IPS-15b (cell line): ENCODE measurements around the gene SV2C.
"Not testable (repeated sequence)": the region's sequence is repeated elsewhere in the genome, so short reads cannot be mapped to it uniquely, and the experiment has no call there.

Experiments used
- H3K27me3 ChIP-seq: one replicate; pipeline ENCODE4 v1.6.1; 2013; ENCODE audit warnings: low read length; ENCODE audit not compliant: control insufficient read depth, insufficient read depth
- H3K36me3 ChIP-seq: one replicate; pipeline ENCODE4 v1.6.1; 2013; ENCODE audit warnings: low read length; ENCODE audit not compliant: control insufficient read depth, insufficient read depth
- H3K4me1 ChIP-seq: one replicate; pipeline ENCODE4 v1.6.1; 2013; ENCODE audit warnings: mild to moderate bottlenecking, low read length; ENCODE audit not compliant: control insufficient read depth, insufficient read depth
- H3K4me3 ChIP-seq: one replicate; pipeline ENCODE4 v1.5.1; 2013; ENCODE audit warnings: low read depth, low read length
- H3K9ac ChIP-seq: one replicate; pipeline ENCODE4 v1.6.1; 2013; ENCODE audit warnings: low read depth, mild to moderate bottlenecking, low read length
- H3K9me3 ChIP-seq: one replicate; pipeline ENCODE4 v1.6.1; 2013; ENCODE audit warnings: mild to moderate bottlenecking, low read length; ENCODE audit not compliant: control insufficient read depth, insufficient read depth

Gene SV2C

DNA sequence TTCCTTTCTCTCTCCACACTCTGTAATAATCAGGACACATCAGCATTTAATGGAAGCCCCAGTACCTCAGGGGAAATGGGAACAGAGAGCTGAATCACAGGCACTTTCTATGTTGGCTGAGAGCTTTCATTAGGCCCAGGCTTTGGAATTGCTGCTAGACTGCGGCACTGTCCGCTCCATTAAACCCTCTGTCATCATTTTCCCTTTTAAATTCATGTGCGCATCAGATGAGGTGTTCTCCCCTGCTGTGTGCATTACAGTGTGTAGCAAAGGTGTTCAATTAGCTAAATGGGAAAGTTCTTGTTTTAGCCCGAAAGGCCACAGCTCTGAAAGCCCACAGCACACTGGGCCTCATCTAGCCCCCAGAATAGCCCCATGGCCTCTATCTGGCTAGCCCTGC, 133.6 kb downstream of the SV2C start:
- Histone ChIP-seq H3K27me3 (no peaks in the 10 kb centered on the region), H3K9me3 (no peaks in the 10 kb centered on the region), H3K9ac (no peak overlapping the region), H3K4me1 (no peaks in the 10 kb centered on the region), H3K4me3 (no peak overlapping the region), H3K36me3 (no peaks in the 10 kb centered on the region)

DNA sequence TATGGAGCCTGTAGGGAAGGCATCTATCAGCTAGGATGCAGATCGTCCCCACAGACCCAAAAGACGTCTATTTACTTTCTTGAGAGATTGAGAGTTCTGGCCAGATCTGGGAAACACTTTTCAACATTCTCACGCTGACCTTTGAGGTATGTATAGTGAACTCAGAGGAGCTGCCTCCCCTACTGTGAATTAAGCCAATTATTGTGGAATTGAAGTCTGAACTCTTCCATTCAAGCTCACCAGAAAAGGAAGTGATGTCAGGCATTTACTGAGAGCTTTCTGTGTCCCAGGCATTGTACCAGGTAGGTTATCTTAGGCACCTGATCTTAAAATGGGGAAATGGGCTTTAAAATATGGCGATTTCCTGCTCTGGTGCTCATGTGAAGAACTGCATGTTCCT, 136.5 kb downstream of the SV2C start:
- no peak overlapping the region for H3K9ac ChIP-seq
- H3K9me3 ChIP-seq = no peaks in the 10 kb centered on the region
- no peaks in the 10 kb centered on the region for H3K4me1 ChIP-seq
- H3K27me3 ChIP-seq = no peaks in the 10 kb centered on the region
- no peak overlapping the region for H3K4me3 ChIP-seq
- H3K36me3 ChIP-seq = no peaks in the 10 kb centered on the region

DNA sequence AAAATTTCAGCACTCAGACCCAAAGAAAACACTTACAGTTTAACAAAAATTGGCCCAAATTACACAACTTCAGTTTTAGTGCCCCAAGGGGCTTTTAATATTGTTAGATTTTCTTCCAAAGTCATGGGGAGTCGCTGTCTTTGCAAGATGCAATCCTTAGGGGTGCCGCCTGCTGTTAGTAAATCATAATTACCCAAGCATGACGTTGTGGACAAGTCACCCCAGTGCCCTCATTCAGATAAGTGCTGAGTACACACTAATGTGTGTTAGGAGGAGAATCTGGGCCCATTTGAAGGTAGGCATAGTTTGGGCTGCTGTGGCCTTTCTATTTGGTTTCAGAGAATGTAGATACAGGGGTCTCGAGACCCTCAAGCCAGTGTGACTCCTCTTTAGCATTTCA, 138.1 kb downstream of the SV2C start:
- no peak overlapping the region for H3K4me3 ChIP-seq
- H3K9me3 ChIP-seq = no peaks in the 10 kb centered on the region
- no peaks in the 10 kb centered on the region for H3K27me3 ChIP-seq
- H3K36me3 ChIP-seq = no peaks in the 10 kb centered on the region
- H3K9ac ChIP-seq = no peak overlapping the region
- H3K4me1 ChIP-seq = no peaks in the 10 kb centered on the region

GRCh38 chr5:76222318-76222717, 139.1 kb downstream of the SV2C start:
- Histone ChIP-seq H3K9ac (no peak overlapping the region), H3K4me3 (no peak overlapping the region), H3K4me1 (no peaks in the 10 kb centered on the region), H3K27me3 (no peaks in the 10 kb centered on the region), H3K36me3 (no peaks in the 10 kb centered on the region), H3K9me3 (no peaks in the 10 kb centered on the region)

DNA sequence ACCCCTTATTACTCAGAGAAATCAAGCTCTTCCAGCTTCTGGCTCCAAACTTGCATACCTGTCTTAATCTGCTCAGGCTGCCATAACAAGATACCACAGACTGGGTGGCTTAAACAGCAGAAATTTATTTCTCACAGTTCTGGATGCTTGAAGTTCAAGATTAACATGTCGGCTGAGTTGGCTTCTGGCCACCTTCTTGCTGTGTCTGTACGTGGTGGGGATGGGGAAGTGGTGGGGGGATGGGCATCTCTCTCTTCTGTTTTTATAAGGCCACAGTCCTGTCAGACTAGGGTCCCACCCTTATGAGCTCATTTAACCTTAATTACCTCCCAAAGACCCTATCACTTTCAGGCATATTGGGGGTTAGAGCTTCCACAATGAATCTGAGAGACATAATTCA, 140.5 kb downstream of the SV2C start:
- Histone ChIP-seq H3K9ac (no peak overlapping the region), H3K9me3 (no peaks in the 10 kb centered on the region), H3K27me3 (no peaks in the 10 kb centered on the region), H3K4me3 (no peak overlapping the region), H3K36me3 (no peaks in the 10 kb centered on the region), H3K4me1 (peaks cover 7% of the 10 kb centered on the region)

DNA sequence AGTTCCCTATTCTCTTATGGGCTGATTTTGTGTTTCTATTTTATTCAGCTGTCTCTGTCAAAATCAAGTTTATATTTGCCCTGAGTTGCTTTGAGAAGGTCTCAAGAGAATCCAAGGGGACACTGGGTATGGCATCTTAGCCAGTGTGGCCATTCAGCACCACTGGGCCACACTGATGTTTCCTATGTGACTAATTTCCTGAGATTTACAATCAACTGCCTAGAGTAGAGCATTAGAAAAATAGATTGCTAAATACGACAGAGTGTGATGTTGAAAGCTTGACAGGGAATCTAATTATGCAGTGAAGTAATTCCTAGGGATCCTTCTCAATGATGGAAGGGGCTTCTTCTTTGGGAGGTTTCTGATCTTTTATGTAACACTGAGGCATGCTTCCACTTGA, 141.7 kb downstream of the SV2C start:
- Histone ChIP-seq H3K4me1 (peaks cover 7% of the 10 kb centered on the region), H3K36me3 (no peaks in the 10 kb centered on the region), H3K27me3 (no peaks in the 10 kb centered on the region), H3K9me3 (no peaks in the 10 kb centered on the region), H3K4me3 (no peak overlapping the region), H3K9ac (no peak overlapping the region)

- no peak overlapping the region for H3K9ac ChIP-seq
- H3K4me1 ChIP-seq = peaks cover 7% of the 10 kb centered on the region
- H3K36me3 ChIP-seq = no peaks in the 10 kb centered on the region
- no peaks in the 10 kb centered on the region for H3K27me3 ChIP-seq
- no peaks in the 10 kb centered on the region for H3K9me3 ChIP-seq
- H3K4me3 ChIP-seq = no peak overlapping the region
These were observed 142.2 kb downstream of the SV2C start for GRCh38 chr5:76225336-76225735.

DNA sequence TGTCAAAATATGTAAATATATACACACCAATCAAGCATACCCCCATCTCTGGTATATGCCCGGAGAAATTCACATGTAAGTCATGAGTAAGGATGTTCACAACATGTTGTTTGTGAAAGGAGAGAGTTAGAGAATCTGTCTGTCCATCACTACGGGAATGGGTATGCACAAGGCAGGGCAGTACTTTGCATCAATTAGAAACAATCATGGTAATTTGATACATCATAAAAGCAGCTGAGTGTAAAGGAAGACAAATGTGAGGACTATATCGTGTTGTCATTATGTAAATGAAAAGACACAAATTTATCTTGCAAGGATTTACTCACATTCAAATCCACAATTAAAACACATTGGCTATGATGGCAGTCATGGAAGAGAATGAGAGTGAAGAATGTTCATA, 146.7 kb downstream of the SV2C start:
- Histone ChIP-seq H3K36me3 (no peaks in the 10 kb centered on the region), H3K27me3 (no peaks in the 10 kb centered on the region), H3K9me3 (no peaks in the 10 kb centered on the region), H3K4me1 (peaks cover 7% of the 10 kb centered on the region), H3K9ac (no peak overlapping the region), H3K4me3 (no peak overlapping the region)

GRCh38 chr5:76230711-76231285, 147.6 kb downstream of the SV2C start:
- Histone ChIP-seq H3K27me3 (no peaks in the 10 kb centered on the region), H3K4me1 (peaks cover 7% of the 10 kb centered on the region), H3K9ac (no peak overlapping the region), H3K4me3 (no peak overlapping the region), H3K9me3 (no peaks in the 10 kb centered on the region), H3K36me3 (no peaks in the 10 kb centered on the region)

GRCh38 chr5:76234665-76235064, 151.5 kb downstream of the SV2C start:
- Histone ChIP-seq H3K4me3 (no peak overlapping the region), H3K27me3 (no peaks in the 10 kb centered on the region), H3K9ac (no peak overlapping the region), H3K36me3 (no peaks in the 10 kb centered on the region), H3K4me1 (no peaks in the 10 kb centered on the region), H3K9me3 (no peaks in the 10 kb centered on the region)

DNA sequence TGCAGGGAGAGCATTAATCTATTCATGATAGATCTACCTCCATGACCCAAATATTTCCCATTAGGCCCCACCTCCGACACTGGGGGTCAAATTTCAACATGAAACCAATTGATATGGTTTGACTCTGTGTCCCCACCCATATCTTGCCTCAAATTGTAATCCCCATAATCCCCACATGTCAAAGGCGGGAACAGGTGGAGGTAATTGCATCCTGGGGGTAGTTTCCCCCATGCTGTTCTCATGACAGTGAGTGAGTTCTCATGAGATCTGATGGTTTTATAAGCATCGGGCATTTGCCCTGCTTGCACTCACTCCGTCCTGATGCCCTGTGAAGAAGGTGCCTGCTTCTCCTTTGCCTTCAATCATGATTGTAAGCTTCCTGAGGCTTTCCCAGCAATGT, 153.5 kb downstream of the SV2C start:
- Histone ChIP-seq H3K36me3 (no peaks in the 10 kb centered on the region), H3K4me3 (no peak overlapping the region), H3K4me1 (no peaks in the 10 kb centered on the region), H3K9ac (no peak overlapping the region), H3K27me3 (no peaks in the 10 kb centered on the region), H3K9me3 (no peaks in the 10 kb centered on the region)

- no peaks in the 10 kb centered on the region for H3K36me3 ChIP-seq
These were observed 157.2 kb downstream of the SV2C start for GRCh38 chr5:76240336-76240735.

GRCh38 chr5:76242155-76242554, 159.0 kb downstream of the SV2C start:
- H3K36me3 ChIP-seq, H3K9me3 ChIP-seq, H3K4me1 ChIP-seq, H3K4me3 ChIP-seq, H3K9ac ChIP-seq, H3K27me3 ChIP-seq: not testable (repeated sequence)

More at GRCh38 chr5:76240336-76240735, 157.2 kb downstream of the SV2C start:
- Histone ChIP-seq H3K27me3 (no peaks in the 10 kb centered on the region), H3K4me1 (no peaks in the 10 kb centered on the region), H3K4me3 (no peak overlapping the region), H3K9ac (no peak overlapping the region), H3K9me3 (no peaks in the 10 kb centered on the region)
